HG03060 (cell line): Measurements from ENCODE around the gene FAF1.

Experiments
- ATAC-seq: cut with Tn5 transposase; IDR thresholded peaks from one replicate; pipeline ENCODE4 v1.9.1; 2021; ENCODE audit warnings: low read depth, moderate number of reproducible peaks; ENCODE audit not compliant: unreplicated experiment

Gene FAF1

DNA sequence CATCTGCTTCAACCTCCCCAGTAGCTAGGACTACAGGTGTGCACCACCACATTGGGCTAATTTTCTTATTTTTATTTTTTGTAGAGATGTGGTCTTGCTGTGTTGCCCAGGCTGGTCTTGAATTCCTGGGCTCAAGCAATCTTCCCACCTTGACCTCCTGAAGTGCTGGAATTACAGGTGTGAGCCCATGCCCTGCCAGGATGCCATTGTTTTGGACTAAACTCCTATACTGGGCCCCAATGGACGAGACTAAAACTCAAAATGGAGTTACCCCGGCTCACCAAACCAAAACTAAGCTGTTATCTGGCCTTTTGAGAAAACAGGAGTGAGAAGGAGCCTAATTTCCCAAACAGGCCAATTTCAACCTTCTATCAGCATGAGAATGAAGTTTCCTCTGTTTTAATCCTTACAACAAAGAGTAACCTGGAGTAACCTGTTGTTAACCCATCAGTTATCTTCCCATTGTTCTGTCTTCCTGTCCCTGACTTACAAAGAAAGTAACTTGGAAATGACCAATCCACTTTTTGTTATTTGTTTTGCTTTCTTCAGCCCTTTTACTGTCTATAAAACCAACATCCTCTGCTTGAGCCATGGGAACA is 566.4 kb downstream of the FAF1 start:
- ATAC-seq: no peak
